HG02610 (cell line): ENCODE measurements around the gene PFDN4.

Experiments used
- ATAC-seq: cut with Tn5 transposase; IDR thresholded peaks from one replicate; pipeline ENCODE4 v1.9.1; 2021; ENCODE audit warnings: mild to moderate bottlenecking, moderate library complexity; ENCODE audit not compliant: unreplicated experiment

Gene PFDN4

DNA sequence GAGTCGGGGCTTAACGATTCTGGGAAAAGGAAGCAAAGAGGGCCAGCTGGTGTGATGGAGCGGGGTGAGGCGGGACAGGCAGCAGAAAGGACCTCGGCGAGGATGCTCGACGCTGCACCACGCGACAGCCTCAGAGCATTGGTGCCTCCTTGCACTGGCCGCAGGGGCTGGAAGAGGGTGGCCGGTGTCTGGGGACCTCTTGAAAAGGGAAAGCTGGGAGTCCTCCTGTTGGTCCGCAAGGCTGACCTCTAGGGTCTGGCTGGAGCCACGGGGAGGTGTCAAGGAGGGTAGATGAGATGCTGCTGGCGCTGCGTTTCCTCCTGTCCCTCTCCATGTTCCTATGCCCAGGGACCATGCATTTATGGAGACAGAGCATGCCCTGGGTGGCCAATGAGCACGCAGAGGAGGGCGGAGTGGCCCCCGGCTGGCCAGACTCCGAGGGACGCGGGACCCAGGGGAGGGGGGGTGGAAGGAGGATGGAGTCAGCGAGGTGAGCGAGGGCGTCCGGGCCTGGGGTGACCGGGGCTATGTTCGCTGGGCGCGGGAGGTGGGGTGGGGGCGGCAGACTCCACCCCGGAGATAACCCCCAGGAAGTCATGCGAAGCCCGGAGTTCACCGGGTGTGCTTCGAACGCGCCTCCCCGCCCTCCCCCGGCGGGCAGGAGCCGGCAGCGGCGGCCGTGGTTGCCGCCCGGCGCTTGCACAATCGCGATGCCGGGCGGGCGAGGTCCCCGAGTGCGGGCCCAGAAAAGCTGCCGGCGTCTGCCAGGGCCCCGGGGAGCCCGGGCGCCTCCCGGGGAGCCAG lies 34.0 kb upstream of the PFDN4 start, which contains the start of gene CYP24A1:
Gene CYP24A1, minus strand, starts transcription at position 334 of the 804 bp plus-strand sequence. CDS start 407 bp downstream, outside the sequence.
- ATAC-seq, result no peak

DNA sequence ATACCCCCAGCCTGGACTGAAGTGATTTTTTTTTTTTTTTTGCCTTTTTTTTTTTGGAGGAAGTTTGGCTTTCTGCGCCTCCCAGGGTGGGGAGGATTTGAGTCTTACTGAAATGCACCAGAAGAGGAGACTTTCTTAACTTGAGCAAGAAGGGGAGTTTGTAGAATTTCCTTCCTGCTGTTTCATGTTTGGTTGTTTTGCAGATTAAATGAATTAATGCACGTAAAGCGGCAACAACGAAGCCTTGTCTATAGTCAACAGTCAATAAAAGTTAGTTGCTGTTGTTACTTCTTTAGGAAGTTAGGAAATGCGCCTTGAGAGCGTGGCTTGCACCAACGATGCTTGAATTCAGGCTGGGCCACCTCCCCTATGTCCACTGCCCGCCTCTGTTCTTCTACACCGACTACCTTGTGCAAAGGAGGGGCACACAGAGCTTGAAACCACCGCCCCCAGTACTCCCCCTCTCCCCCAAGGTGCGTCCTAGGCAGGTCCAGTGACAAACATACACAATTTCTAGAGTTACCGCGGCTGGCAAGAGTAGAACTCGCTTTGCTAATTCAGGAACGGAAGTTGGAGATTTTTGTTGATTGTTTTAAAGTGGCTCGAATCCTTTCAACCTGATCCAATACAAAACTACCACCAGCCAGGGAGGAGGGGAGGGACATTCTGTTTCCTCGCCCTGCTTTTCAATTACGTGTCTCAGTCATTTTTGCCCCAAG lies 33.3 kb upstream of the PFDN4 start:
- no peak for ATAC-seq

DNA sequence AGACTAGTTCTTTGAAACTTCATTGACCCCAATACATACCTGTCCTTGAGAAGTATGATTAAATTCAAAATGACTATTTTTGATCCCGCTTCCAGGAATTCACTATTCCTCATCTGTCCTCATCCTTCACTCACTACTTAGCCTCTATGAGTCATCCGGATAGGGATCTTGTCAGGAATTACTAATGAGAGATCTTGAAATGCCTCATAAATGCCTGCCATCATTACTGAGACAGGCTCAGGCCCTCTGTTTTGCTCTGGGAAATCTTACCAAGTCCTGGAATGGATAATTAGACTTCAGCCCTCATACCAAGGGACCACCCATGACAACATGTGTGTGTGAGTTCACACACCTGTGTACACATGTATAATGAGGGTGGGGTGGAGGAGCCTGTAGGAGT lies 31.3 kb upstream of the PFDN4 start:
- no peak for ATAC-seq

DNA sequence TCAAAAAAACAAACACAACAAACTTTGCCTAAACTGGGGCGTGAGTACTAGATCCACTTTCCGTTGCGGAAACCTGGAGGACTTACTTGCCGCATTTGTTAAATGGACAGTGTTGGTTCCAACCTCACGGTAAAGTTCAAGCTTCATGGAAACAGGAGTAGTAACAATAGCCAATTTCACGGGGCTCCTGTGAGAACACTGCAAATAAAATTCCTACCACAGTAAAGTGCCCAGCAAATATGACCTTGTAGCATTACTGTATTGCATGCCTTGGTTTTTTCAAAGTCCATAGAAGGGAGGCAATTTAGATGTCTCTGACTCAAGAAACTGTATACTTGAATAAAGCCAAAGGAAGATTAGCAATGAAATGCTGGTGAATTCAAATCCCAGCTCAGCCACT lies 30.5 kb upstream of the PFDN4 start:
- ATAC-seq, result no peak

DNA sequence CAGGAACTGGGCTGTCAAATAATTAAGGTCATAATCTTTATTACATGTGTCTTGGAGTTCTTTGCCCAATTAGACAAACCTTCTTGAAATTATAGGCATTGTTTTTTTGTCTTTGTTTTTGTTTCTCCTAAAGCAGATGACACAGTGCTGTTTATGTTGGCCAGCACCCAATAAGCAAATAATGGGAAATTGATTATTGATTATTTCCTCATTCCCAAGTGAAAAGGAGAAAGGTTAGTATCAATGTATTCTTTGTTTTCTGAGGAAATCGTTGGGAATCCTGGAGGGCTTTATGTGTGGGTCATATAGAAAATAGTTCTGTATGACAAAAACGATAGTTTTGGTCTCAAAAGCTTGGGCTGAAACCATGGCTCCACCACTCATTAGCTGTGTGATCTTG lies 29.6 kb upstream of the PFDN4 start:
- ATAC-seq, result no peak

DNA sequence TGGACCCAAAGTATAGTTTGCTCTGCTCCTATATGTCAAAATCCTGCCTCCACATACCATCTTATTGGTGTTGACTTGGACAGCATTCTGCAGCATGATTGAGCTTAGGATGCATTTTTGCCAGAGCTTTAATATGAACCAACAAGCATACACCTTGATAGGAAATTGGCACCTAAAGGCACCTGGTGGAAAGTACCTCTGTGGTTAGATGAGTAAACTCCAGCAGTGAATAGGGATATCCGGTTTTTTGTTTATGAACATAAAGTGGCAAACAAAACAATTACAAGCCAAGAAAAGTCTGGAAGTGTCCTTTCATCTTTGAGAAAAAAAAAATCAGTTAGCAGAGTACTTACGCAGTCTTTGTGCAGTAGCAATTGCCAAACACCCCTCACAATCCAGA lies 27.9 kb upstream of the PFDN4 start:
- no peak for ATAC-seq

DNA sequence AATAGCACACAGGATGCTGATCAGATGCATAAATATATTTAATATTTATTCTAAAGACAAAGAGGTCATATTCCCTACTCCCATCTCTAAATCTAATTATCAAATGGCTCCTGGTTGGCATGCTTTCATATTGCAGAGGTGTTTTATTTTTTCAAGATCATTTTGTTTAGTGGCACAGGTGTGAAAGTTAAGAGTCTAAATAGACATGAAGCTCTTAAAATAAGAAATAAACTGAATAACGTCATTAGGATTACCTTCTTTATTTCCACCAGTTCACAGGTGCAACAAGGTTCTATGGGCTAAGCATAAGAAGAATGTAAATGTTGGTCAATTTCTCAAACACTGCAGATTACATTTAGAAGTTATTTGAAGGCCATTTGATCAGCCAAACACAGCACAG lies 27.0 kb upstream of the PFDN4 start:
- no peak for ATAC-seq

DNA sequence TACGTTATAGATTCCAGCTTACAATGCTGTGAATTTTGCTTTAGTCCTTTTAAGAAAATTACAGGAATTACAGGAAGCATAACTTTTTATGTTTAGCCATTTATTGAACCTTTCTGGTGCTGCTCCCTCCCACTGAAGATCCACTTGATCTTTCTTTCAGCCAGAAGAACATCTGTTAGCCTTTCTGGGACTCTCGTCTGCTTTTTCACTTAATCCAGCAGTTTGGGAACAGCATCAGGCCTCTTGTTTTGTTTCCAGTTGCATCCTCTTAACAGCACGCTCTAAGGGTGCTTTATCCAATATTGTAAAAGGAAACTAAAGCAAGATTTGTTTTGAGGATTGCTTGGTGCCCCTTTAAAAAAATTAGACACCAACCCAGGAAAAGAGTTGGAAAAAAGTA lies 23.8 kb upstream of the PFDN4 start:
- ATAC-seq, result no peak

DNA sequence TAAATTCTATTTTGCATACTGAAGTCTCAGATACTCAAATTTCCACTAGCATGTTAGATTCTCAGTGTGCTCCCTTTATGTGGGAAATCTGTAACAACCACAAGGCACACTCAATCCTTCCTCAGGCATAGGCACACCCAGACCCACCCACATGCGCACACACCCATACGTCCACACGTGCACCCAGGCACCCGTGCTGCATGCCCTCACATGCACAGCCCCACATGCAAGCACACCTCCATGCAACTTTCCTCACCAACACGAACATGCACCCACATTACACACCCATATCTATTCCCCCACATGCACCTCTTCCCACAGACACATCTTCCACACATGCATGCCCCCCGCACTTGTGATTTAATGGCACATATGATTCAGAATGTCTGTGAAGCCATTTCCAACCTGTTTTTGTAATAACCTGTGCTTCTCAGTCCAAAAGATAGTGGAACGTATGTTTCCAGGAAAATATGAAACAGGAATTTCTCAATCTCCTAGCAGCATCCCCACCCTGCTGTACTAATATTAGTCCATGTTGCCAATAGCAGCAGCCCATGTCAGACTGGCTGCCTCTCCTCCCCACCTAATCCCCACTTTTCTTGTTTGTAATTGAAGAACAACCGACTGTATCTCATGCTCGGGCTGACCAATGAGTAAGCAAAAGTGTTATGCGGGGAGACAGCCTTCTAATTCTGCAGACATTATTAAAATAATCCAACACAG lies 22.8 kb upstream of the PFDN4 start:
- no peak for ATAC-seq

DNA sequence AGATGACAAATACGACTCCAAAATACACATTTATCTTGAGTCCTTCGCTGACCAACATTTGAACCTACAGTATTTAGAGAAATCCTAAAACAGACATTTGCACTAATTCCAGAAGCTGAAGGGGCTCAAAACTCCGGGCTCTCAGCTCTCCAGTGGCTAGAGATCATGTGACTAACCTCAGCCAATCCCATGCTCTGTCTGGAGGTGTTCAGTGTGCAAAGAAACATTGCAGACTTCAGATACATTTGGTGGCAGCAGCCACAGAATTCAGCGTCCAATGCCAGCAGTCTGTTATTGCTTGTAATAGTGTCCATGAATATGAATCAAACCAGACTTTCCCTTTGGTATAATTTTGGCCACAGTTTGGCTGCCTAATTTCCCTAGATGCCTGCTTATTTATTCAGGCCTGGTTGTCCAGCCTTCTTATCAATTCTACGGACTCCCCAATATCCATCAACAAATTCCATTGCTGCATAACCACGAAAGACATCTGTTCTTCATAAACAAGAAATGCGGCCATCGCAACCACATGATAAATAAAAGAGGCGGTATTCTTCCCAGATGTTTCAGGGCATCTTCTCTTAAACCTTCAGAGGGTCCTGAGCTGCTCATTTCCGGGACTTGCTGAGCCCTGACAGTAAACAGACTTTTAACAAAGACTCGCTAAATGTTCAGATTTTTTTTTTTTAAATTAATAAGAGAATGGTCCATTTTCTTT lies 19.6 kb upstream of the PFDN4 start:
- no peak for ATAC-seq

DNA sequence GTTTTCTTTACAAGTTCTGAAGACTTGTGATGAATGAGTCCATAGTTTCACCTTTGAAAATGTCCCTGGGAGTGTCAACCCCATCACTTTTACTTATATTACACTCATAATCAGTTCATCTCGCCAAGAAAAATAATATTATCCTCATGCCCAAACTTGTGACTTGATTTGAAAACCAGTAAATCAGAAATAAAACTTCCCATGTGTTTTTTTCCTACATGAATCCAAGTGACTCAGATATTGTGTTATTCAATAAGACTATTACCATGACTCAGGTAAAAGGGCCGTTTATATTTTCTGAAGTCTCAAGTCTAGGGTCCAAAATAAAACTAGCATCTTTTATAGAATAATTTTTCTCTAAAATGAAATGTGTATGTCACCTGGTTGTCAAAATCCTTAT lies 18.3 kb upstream of the PFDN4 start:
- no peak for ATAC-seq

DNA sequence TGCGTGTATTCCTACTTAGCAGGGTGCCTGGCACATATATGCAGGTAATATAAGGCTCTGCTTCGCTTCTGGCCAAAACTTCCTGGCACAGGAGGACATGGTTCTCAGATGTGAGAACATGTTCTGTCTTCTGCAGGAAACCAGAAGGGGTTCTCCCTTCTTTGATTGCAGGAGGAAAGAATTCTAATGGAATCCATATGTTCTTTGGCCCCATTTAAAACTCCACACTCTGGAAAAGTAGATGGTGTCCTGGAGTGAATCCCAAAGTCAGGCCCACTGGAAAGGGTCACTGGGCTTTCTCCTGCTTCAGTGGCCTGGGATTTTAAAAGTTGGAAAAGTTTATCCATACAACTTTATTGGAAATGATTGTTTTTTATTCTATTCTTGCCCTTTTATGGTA lies 17.7 kb upstream of the PFDN4 start:
- no peak for ATAC-seq

DNA sequence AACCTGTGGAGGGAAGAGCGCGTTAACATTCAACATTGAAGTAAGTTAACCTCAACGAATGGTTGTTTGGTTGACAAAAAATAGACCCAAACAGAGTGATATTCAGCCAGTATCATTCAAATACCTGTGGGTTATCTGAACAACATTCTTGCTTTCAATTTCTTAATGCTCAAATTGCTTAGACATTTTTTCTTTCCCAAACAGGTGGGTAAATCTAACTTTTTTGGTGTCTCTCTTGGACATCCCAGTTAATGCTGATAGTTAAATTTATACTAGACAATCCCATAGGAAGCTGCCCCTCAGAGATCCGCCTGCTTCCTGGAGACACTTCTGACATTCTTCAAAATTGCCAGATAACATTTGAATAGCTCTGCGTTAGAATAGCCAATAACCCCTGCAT lies 14.1 kb upstream of the PFDN4 start:
- ATAC-seq, result no peak

DNA sequence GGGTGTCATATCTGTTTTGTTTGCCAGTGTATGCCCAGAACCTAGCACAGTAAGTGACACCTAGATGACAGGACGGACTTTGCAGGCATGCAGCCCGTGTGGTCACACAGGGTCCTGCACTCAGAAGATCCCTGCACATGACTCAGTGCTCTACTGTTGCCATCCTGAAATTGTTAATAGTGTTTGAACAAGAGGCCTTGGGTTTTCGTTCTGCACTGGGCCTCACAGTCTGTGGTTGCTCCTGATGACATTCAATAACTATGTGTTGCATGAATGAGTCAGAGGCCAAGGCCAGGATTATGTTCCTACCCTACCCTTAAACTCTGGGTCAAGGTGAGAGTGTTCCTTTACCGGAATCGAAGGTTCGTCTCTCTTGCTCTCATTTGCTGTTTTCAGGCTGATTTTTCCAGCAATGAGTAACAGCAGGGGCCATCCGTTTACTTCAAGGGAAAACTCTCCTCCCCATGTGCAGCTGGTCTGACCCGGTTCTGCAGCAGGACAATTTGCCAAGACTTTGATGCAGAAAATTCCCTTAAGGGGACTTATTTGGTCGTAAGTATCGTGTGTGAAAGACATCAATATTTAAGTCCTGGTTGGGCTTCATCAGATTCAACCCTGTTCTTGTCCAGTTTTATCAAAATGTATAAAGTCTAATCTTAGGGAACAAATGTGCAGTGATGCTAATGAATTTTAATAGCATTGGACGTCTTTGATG lies 13.0 kb upstream of the PFDN4 start:
- no peak for ATAC-seq

DNA sequence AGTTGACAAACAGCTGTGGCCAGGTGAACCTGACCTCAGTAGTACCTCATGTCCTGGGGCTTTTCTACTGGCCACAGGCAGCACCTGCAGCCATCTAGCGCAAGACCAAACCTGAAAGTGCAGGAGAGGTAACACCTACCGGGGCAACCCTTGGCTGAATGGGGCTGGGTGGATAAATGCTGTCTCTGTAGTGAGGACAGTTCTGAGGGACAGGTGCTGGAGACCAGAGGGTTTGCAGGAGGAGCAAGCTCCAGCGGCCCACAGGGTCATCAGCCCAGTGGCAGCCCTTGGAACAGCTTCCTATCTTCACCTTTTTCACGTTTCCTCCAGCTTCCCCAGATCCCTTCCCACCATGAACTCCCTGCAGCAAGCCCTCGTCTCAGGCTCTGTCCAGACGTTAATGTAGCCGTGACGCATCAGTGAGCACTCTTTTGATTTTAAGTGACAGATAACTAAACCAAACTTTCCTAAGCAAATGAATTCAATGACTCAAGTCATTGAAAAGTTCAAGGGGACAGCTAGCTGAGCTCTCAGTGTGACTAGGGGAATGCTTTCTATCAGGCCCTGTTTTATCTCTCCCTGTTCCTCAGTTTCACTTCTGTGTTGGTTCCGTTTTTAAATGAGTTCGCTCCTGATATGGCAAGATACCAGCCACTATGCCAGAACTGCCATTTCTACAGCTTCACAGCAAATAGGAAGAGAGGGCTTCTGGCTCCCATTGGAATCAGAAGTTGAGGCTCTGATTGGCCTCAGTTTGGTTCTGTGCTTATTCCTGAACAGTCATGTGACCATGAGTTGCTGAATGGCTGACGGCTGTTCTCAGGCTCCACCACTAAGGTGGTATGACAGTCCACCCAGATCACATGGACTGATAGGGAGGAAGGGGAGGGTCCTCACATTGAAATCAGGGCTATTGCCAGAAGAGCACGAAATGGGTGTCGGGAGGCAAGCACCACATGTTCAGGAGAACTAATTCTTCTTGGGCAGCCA lies 12.1 kb upstream of the PFDN4 start:
- ATAC-seq, result no peak

DNA sequence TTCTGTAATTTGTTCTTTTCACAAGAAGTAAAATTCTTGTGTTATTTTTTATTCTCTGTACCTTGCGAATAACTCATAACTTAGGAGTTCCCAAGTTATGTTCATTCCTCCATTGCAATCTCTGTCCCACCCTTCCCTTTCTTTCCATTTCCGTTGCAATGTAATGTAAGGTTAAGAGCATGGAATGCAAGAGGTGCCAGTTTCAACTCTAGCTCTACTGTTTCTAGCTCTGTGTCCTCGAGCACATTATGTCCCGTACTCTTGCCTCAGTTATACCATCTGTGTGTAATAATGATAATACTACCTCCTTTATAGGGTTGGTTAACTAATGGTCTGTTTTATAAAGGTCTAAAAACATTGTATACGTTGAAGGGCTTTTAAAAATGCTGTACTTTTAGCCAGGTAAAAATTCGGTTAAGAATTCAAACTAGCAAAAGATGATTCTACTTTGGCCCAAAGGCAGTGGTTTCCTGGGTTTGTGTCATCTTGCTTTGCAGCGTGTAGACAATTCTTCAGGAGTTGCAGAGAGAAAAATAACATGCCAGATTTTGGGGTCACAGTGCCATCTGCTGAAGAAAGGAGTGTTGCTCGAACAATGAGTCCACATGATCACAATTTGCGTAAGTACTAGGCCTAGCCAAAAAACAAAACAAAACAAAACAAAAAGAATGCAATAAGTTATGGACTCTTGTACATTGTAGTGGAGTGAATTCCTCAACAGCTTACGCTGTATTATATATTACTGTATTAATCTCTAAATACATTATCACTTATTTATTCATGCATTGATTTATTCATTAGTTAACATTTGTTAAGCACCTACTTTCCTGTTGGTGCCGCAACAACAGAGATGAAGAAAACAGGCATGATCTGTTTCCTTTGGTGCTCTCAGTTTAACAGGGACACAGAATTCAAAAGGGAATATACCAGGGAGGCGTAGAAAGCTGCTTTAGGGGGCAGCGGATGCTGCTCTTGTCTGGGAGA lies 10.0 kb upstream of the PFDN4 start:
- ATAC-seq, result no peak

DNA sequence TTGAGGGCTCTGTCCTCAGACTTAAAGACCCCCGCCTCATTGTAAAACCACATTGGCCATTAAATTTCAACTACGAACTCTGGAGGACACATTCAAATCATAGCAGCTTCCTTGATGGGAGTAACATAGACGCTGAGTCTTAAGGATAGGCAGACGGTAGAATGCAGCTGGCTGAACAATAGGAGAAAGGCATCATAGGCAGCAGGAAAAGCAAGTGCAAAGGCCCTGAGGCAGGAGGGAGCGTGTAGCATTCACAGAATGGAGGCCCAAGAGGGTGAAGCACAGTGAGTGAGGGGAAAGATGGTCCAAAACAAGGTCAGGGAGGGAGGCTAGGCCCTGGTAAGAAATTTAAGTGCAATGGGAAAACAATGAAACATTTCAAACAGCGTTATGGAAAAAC lies 8.6 kb upstream of the PFDN4 start:
- ATAC-seq, result no peak

DNA sequence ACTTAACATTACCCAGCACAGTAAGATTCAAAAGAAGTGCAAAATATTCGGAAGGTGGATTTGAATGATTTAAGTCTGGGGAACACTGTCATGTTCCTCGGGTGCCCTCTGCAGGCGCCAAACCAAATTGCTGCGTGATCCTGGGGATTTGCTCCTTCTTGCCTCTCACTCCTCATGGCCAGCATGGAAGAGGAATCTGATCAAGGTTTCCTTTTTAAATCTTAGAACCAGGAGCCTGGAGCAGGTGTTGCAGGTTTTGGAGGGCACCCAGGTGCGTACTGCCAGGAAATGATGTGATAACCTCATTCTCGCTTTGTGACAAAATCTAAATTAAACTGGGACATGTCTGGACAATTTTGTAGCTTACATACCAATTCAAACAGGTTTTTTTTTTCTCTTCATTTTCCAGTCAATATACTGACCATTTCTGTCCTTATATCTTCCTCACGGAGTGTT lies 8.1 kb upstream of the PFDN4 start:
- ATAC-seq, result no peak
